Measurements from ENCODE around the gene MCAM.
A peak's percentile ranks its signal among the peaks of the same experiment; 100 is the strongest.

Gene MCAM

DNA sequence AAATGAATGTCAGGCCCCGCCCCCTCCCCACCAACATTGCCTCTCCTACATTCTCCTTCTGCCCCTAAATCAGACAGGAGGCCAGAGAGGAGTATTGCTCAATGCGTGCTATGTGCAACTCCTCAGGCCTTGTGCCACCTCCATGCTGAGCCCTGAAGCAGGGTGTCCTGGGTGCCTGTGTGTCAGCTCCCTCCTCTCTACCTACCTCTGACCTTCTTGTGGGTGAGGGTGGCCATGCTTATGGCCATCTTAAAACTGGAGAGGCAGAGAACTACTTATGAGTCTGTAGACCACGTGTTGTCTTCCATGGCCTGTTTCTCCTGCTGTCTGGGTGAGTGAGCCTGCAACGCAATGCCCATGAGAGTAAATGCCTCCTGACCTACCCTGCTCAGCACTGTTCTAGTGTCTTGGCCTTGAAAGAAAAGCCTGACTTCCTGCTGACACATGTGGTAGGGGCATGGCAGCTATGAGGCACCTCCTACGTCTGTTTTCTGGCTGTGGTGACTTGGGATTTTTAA is 10.5 kb downstream of the MCAM start:
- DNase-seq = no peak

DNA sequence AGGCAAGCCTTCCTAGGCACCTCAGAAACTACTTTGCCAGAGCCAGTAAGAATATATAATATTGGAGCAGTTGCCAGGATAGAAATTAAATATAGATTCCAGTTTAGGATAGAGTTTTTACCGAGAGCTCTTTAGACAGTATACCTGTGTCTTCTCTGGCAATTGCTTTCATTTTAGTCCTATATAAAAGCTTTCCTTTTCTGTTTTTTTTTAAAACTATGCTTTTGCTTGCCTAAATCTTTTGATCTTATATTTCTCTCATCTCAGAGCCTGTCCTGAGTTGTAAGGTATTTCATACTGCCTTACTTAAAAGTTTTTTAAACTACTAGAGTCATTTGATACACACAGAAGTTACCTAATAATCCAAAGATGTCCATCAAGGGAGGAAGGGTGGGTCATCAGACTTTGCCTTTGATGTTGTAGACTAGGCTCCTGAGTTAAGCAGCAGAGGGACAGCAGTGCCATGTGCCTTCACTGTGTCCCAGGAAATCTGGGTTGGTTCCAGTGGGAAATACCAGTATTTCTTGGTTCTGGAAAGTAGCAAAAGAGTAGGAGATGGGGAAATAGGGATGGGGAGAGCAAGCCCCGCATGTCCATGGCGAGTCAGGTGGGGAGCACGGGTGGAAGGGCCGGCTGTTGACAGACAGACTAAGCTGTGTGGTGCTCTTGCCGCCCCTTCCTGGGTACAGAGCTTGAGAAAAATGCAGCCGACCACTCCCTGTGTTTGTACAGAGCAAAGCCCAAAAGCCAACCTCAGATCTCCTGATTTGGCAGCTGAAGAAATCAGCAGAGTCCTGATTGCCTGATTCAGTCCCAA is 11.2 kb downstream of the MCAM start:
- no peak for DNase-seq

DNA sequence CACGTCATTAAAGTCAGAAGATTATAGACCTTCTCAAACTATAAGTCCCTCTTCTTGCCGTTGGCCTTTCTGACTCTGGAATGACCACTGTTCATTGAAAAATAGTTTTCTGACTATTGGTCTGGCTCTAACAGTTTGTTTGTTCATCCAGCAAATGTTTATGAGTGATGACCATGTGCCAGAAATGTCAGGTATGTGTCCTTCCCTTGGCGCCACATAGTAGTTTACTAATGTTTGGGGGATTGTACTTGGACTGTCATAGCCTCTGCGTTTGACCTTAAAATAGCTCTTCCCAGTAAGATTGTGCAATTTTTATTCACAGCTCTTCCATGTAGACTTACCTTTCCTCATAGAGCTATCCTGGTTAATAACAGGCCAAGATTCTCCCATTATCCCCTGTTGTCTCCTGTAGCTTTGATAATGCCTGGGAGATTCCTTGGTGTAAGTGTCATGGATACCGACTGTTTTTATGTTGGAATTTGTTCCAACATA is 13.7 kb downstream of the MCAM start:
- DNase-seq = no peak

DNA sequence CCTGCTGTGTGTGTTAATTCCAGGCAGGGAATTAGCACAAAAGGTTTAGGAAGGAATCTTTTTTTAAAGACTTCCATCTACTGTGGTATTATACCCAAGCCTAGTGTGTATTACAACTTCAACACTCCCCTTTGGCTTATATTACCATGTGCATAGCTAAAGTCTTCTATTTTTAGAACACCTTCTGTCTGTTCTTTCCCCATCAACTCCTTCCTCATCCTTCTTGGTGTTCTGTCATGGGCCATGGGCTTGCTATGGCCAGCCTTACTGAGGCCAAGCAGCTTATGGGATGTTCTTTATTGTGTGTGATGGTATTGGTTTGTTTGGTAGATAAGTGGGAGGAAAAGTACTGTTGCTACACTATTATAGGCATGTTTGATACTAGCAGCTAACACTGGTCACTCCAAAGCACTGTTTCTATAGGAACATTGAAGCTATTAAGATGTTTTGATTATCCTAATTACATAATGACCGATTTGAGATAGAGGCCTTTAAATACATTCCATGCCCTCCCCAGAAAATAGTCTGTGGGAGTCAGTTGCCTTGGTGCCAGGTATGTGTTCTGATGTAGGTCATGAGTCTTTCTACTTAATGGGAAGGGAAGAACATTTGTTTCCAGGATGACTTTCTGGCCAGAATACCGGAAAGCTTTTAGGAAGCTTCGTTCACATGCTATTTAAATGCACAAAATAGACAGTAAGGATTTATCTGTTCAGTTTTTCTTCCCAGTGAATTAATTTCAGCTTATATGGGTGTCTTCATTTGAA is 16.5 kb downstream of the MCAM start:
- DNase-seq = no peak

DNA sequence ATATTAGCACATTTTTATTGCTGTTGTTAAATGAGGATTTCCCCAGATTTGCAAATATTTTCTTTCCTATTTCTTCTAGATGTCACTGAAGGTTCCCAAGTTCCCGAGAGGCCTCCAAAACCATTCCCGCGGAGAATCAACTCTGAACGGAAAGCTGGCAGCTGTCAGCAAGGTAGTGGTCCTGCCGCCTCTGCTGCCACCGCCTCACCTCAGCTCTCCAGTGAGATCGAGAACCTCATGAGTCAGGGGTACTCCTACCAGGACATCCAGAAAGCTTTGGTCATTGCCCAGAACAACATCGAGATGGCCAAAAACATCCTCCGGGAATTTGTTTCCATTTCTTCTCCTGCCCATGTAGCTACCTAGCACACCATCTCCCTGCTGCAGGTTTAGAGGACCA is 17.5 kb downstream of the MCAM start:
- DNase-seq = no peak

DNA sequence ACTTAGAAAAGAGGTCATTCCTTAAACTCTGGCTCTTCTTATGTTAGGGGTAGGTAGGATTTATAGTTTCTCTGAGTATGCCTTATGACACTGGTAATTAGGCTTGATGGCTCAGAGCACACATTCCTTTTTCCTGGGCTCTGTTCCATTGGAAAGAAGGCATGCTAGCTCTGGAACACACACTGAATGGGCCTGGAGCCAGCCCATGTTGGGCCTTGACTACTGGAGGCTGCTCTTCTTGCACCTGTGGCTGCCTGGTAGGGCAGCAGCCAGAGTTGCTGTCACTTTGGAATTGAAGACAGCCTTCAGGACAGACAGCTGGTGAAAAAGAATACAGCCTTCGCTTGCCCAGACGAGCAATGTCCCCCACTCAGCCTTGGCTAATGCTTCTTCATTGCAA is 18.2 kb downstream of the MCAM start:
- no peak for DNase-seq

DNA sequence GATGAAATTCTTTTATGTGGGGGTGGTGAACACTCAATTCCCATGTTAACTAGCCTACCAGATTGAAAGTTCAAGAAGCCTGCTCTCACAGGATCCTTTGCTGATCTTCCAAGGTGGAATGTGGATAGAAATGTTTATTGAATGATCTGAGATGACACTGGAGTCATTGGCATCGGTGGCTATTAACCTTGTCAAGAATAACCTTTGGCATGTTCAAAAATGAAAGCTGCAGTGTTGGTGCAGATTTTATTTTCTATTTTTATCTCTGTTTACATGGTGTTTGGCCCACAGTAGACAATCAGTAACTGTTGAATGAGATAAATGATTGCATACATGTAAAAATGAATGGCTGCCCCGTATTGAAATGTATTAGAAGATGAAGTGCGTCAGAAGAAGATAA is 19.0 kb downstream of the MCAM start:
- DNase-seq = no peak

DNA sequence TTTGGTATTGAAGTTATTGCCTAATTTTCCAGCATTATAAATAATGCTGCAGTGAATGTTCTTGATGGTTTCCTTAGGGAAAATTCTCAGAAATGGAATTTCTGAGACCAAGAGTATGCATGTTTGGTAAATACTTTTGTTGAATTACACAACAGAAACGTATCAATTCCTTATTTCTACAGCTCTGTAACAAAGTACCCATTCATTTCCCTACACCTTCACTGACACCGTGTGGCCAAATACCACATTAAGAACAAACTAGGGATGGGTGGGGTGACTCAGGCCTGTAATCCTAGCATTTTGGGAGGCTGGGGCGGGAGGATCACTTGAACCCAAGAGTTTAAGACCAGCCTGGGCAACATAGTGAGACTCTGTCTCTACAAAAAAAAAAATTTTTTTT is 21.8 kb downstream of the MCAM start:
- DNase-seq = no peak

DNA sequence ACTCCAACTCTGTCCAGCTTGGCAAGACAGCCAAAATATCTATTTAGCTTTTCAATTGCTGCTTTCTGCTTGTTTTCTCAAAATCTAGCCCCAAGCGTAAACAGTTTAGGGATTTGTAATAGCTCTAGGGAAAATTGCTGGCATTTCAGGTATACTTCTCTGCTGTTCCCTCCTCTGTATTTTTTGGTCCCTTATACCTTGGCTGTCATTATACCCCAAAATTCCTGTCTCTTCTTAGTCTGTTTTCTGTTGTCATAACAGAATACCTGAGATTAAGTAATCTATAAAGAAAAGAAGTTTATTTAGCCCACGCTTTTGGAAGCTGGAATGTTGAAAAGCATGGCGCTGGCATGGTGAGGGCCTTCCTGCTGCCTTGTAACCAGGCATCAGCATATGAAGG is 23.5 kb downstream of the MCAM start:
- DNase-seq = no peak

DNA sequence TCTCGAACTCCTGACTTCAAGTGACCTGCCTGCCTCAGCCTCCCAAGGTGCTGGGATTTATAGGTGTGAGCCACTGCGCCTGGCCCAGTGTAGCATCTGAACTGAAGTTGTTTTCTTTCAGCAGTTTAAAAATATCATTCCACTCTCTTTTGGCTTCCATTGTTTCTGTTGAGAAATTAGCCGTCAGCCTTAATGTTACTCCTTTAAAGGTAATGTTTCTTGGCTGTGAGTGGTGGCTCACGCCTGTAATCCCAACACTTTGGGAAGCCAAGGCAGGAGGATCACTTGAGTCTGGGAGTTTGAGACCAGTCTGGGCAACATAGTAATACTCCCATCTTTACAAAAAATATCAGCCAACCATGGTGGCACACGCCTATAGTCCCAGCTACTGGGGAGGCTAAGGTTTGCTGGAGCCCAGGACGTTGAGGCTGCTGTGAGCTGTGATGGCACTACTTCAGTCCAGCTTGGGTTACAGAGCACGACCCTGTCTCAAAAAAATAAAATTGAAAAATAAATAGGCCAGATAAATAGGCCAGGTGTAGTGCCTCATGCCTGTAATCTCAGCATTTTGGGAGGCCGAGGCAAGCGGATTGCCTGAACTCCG is 25.9 kb downstream of the MCAM start:
- DNase-seq = no peak

DNA sequence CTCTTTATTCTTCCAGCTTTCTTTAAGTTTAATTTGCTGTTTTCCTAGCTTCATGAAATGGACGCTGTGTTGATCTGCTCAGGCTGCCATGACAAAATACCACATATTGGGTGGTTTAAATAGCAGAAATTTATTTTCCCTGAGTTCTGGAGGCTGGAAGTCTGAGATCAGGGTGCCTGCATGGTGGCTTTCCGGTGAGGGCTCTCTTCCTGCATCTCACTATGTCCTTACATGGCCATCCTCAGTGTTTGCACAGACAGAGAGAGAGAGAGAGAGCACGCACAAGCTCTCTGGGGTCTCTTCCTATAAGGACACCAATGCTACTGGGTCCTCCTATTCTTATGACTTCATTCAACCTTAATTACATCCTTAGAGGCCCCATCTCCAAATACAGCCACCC is 28.7 kb downstream of the MCAM start:
- DNase-seq = no peak

DNA sequence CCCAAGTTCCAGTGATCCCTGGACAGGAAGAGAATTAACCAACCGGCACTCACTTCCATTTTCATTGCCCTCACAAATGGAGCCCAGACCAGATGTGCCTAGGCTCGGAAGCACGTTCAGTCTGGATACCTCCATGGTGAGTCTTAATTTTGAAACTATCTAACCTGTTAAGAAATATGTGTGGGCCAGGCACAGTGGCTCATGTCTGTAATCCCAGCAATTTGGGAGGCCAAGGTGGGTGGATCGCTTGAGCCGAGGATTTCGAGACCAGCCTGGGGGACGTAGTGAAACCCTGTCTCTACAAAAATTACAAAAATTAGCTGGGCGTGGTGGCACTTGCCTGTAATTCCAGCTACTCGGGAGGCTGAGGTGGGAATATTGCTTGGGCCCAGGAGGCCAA is 31.5 kb downstream of the MCAM start:
- DNase-seq = no peak

DNA sequence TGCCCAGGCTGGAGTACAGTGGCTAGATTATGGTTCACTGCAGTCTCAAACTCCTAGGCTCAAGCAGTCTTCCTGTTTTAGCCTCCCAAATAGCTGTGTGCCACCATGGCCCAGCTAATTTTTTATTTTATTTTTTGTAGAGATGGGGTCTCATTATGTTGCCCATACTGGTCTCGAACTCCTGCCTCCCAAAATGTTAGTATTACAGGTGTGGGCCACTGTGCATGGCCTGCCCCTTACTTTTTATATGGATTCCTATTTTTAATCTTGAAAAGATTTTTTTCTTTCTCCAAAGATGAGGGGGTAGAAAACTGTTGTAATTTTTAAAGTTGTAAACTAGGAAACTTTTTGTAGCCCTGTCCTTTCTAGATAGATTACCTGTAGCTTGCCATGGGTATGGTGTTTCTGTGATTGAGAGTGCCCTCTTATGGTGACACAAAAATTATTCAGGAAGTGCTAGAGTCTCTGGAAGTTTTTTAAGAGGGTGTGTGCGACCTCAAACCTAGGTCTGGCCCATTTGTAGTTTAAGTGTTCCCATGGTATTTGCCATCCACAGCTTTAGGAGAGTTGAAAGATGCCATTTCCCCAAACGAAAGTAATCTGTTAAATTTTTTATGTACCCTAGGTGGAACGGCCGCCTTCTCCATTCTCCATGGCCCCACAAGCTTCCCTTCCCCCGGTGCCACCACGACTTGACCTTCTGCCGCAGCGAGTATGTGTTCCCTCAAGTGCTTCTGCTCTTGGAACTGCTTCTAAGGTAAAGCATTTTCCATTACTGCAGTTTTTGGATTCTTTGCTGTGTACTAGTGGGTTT is 32.4 kb downstream of the MCAM start:
- DNase-seq = peak; percentile 28

DNA sequence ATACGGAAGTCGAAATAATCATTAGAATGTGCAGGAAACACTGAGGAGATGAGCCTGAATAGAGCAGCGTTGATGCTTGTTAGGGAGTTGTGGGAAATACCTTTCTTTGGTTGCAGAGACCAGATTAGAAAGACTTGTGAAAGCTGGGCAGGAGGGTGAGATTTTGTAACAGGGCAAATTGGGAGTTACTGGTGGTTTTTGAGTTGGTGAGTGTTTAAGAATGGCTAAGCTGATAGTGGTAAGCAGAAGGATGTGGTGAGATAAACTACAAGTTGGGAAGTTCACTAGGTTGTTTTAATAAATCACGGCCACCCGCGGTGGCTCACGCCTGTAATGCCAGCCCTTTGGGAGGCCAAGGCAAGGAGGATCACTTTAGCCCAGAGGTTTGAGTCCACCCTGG is 34.4 kb downstream of the MCAM start:
- no peak for DNase-seq

DNA sequence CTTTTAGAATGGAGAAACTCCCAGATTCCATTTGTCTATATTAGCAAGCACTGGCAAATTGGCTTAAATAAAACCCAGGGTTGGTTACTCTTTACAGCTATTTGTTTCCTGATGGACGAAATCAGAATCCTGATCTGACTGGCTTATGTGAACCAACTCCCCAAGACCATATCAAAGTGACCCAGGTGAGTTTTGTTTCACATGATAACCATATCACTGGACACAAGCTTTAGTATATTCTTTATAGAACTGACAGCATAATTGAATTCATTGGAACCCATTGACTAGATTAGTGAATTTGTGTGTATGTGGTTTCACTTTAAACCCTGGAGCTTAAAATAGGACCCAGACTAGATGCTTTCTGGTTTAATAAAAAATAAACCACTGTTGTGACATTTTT is 39.3 kb downstream of the MCAM start:
- no peak for DNase-seq

DNA sequence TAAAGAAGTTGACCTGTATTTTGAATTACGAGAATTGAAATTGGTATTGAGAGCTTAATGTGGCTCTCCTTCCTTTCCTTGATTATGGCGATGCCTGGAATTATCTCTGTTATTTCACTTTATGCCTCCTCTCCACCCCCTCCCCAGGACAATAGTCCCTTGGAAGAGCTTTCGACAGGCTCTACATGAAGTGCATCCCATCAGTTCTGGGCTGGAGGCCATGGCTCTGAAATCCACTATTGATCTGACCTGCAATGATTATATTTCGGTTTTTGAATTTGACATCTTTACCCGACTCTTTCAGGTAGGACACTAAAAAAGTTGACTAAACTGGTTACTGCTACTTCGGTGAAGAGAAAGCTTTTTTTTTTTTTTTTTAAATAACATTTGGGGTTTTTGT is 43.2 kb downstream of the MCAM start:
- no peak for DNase-seq

DNA sequence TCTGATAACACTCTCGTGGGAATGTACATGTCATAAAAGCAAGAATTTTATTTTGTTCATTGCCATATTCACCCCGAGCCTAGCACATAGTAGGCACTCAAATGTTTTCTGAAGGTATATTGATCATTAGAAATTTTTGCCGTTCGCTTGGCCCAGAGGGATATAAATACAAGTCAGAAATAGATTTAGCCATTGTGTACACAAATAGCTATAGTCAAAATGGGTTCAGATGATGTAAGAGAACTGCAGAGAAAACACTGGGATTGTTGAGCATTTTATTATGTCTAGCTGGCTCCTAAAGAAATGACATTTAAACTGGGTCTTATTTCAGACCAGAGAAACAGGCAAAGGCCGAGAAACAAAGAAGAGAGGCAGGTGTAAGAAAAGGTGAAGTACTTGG is 49.3 kb downstream of the MCAM start:
- DNase-seq = no peak

DNA sequence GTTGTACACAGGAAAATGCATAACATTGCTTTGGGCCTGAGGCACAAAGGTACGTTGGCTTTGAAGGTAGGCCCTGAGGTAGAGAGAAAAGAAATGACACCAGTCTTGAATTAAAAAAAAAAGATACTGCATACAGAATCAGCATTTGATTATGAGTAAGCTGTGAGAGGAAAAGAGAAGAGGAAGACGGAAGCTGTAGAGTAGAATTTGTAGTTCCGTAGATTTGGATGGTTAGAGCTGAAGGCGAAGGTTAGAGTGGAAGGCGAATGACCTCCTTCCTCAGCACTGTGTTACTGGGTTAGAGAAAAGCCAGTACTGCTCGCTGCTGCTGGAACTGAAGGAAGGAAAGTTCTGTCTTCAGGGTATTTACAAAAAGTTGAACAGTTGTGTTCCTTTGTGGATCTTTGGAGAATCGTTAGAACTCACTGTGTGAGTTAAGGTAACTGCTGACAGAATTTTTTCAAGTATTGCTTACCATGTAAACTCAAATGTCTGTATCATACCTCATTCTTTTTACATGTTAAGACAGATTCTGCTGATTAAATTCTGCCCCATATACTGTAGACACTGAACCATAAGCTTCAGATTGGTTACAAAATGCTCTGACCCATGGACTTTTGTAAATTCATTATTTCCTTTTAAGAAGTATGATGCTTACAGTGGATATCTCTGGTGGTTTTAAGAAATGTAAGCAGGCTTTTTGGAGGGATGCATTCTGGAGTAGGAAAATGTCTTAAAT is 50.2 kb downstream of the MCAM start:
- no peak for DNase-seq

DNA sequence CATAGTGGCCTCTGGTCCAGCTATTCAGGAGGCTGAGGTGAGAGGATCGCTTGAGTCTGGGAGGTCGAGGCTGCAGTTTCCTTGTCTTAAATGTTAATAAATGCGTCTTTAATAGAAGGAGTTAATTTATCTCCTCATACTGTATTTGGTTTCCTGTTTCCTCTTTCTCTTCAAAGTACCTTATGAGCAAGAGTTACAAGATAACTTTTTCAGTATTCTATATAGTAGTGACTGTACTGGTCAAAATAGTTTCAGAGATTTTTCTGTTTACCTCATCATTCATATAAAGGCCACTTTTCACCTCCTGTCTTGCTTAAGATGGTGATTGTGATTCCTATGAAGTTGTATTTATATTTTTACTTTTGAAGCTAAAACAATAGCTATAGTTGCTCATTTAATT is 50.9 kb downstream of the MCAM start:
- no peak for DNase-seq

DNA sequence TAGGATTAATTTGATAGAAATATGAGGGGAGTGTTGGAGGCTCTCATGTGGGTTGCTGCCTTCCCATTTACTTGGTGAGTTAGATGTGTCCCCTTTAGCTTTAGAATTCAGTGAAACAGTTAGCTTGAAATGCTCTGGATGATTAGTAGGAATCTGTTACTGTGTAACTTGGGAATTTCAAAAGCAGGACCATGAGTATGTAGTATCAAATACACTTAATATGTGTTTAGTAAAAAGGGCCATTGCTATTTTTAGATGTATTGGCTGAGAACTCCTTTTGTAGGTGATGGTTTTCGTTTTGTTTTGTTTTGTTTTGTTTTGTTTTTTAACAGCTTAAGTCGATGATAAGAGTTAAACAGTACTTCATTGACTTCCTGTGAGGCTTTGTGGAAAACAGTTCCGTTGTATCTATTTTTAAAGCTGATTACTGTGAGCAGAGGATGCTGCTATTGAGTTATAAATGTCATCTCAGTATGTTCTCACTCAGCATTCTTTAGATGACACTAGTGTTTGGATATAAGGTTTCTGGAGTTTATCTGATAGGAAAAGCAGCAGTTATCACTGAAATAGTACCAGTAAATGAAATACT is 53.5 kb downstream of the MCAM start:
- DNase-seq = no peak

DNA sequence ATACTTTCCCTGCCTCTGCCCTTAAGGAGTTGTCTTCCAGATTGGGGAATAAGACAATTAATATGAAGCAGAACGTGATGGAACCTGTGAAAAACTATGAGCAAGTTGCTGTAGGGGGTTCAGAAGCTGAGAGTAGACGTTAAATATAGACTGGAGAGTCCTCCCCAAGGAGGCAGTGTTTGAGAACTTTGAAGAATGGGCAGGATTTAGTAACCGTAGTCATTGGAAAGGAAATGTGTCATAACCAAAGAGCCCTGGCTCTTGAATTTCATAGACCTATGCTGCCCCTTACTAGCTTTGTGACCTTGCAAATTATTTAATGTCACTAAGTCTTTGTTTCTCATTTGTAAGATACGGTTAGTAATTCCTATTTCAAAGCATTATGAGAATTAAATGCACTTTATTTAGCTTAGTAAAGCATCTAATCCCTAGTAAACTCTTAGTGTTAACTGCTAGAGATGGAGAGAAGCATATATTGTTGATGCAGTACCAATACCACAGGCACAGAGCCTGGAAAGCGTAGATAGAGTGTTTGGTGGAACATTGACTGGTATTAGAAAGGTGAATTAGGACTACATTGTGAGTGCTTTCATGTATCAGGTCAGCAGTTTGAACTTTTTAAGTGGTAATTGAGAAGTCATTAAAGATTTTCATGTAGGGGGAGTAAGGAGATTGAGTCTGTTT is 54.1 kb downstream of the MCAM start:
- DNase-seq = no peak

Measured in NCI-H1092 treated with DMSO at 0.1 percent for 48 hours (cell line).